Endothelial cell (in vitro differentiated cells): Measurements from ENCODE around the gene ARID1A. TPM values are rescaled to one million over a fixed set of nuclear protein-coding genes. Genes with fewer than 3 reads are reported as not detected.

Experiments
- DNase-seq: peaks from one replicate; pipeline ENCODE4 v3.0.0; 2021; ENCODE audit warnings: low spot score
- H3K27ac Mint-ChIP-seq: one replicate; pipeline ENCODE4 v1.8.0; 2021; ENCODE audit warnings: mixed read lengths, inconsistent platforms; ENCODE audit not compliant: unreplicated experiment
- H3K27me3 Mint-ChIP-seq: one replicate; pipeline ENCODE4 v1.8.0; 2021; ENCODE audit warnings: mild to moderate bottlenecking, moderate library complexity, mixed read lengths, inconsistent platforms; ENCODE audit not compliant: unreplicated experiment
- H3K36me3 Mint-ChIP-seq: one replicate; pipeline ENCODE4 v1.8.0; 2021; ENCODE audit warnings: mild to moderate bottlenecking, low read depth, mixed read lengths, inconsistent platforms; ENCODE audit not compliant: unreplicated experiment
- H3K4me1 Mint-ChIP-seq: one replicate; pipeline ENCODE4 v1.8.0; 2021; ENCODE audit warnings: mild to moderate bottlenecking, mixed read lengths, inconsistent platforms; ENCODE audit not compliant: unreplicated experiment
- H3K4me3 Mint-ChIP-seq: one replicate; pipeline ENCODE4 v1.8.0; 2021; ENCODE audit warnings: mild to moderate bottlenecking, mixed read lengths, inconsistent platforms; ENCODE audit not compliant: unreplicated experiment
- H3K9me3 Mint-ChIP-seq: one replicate; pipeline ENCODE4 v1.8.0; 2021; ENCODE audit warnings: mixed read lengths, inconsistent platforms; ENCODE audit not compliant: unreplicated experiment
- total RNA-seq: library from RNA; stranded (reverse); fragmentation: NEBNext Ultra II Directional; extraction: Animal tissue kit (Norgen Biotek cat#: 25700); gene quantifications from one replicate; pipeline ENCODE4 v1.2.1, GENCODE V29; 2021; ENCODE audit not compliant: unreplicated experiment
- TF ChIP-seq, protein P1 (sequence below): fragments of 200-600 bp; sonication (generic); IDR thresholded peaks from one replicate; pipeline ENCODE4 v1.5.0; 2021; ENCODE audit warnings: antibody characterized with exemption; ENCODE audit not compliant: unreplicated experiment

The ARID1A gene
- total RNA-seq, 1 donor from 2014 or later: 115 TPM

DNA sequence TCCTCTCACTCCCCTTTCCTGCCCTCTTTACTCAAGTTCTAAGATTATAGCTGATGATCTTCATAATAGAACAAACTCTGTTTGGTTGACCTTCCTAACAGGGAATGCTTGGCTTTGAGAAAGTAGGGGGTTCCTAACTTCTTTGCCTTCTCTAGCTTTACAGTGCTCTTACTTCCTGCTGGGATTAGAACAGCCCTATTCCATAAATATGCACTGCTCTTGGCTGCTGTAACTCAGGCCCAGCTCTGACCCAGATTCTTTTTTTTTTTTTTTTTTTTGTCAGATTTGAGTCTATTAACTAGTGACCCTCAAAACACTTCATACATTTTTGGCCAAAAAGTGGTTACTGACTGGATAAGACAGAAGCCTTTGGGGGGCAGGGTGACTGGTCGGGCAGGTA, 52.5 kb downstream of the ARID1A start:
- Mint-ChIP-seq H3K4me3 (peak overlapping the region; percentile 22), H3K4me1 (peaks cover 79% of the 10 kb centered on the region), H3K27ac (peak overlapping the region; percentile 19), H3K27me3 (peaks cover 6% of the 10 kb centered on the region), H3K9me3 (no peaks in the 10 kb centered on the region), H3K36me3 (peaks cover 49% of the 10 kb centered on the region)
- no peak for DNase-seq
- TF ChIP-seq, protein P1, sequence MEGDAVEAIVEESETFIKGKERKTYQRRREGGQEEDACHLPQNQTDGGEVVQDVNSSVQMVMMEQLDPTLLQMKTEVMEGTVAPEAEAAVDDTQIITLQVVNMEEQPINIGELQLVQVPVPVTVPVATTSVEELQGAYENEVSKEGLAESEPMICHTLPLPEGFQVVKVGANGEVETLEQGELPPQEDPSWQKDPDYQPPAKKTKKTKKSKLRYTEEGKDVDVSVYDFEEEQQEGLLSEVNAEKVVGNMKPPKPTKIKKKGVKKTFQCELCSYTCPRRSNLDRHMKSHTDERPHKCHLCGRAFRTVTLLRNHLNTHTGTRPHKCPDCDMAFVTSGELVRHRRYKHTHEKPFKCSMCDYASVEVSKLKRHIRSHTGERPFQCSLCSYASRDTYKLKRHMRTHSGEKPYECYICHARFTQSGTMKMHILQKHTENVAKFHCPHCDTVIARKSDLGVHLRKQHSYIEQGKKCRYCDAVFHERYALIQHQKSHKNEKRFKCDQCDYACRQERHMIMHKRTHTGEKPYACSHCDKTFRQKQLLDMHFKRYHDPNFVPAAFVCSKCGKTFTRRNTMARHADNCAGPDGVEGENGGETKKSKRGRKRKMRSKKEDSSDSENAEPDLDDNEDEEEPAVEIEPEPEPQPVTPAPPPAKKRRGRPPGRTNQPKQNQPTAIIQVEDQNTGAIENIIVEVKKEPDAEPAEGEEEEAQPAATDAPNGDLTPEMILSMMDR: no peak

DNA sequence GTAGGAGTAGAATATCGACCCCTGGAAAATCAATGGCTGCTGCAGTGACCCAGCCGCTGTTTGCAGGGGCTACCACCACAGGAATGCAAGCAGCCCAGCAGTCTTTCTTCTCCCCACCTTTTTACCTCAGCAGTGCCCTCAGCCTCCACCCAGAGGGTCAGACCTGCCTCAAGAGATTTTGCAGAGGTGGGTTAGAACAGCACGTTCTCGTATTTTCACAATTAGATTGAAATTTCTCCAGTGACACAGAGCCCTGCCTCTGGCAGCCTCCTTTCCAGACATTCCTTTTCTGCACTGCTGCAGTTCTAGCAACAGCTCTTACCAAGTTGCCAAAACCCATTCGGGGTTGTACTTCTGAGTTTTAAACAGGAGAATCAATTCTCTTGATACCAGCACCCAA, 53.6 kb downstream of the ARID1A start:
- no peak overlapping the region for H3K27ac Mint-ChIP-seq
- peaks cover 49% of the 10 kb centered on the region for H3K36me3 Mint-ChIP-seq

DNA sequence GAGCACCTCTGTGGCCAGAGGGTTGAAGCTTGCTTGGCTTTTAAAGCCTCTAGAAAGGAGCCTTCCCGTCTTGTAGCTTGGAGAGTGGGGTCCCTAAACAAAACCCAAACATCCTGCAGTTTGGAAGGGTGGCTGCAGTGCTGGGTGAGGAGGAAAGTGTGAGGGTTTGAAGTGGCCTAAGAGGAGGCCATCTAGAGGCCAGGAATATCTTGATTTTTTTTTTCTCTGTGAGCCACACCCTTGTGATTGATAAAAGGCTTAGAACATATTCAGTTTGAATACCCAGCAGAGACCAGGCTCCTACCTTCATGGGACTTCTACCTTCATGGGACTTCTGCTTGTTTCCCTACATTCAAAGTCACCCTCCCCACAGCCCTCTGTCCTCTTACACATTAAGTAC, 54.6 kb downstream of the ARID1A start:
- peaks cover 61% of the 10 kb centered on the region for H3K4me1 Mint-ChIP-seq
- peaks cover 48% of the 10 kb centered on the region for H3K36me3 Mint-ChIP-seq
- TF ChIP-seq, protein P1: no peak
- peak overlapping the region; percentile 39 for H3K4me3 Mint-ChIP-seq
- no peak for DNase-seq
- peak overlapping the region; percentile 54 for H3K27ac Mint-ChIP-seq
- H3K27me3 Mint-ChIP-seq: peaks cover 6% of the 10 kb centered on the region
- H3K9me3 Mint-ChIP-seq: no peaks in the 10 kb centered on the region

More for the DNA sequence above, 53.6 kb downstream of the ARID1A start:
- H3K4me1 Mint-ChIP-seq: peaks cover 71% of the 10 kb centered on the region
- TF ChIP-seq, protein P1: no peak
- no peaks in the 10 kb centered on the region for H3K9me3 Mint-ChIP-seq
- peaks cover 6% of the 10 kb centered on the region for H3K27me3 Mint-ChIP-seq
- DNase-seq: no peak
- peak overlapping the region; percentile 37 for H3K4me3 Mint-ChIP-seq

DNA sequence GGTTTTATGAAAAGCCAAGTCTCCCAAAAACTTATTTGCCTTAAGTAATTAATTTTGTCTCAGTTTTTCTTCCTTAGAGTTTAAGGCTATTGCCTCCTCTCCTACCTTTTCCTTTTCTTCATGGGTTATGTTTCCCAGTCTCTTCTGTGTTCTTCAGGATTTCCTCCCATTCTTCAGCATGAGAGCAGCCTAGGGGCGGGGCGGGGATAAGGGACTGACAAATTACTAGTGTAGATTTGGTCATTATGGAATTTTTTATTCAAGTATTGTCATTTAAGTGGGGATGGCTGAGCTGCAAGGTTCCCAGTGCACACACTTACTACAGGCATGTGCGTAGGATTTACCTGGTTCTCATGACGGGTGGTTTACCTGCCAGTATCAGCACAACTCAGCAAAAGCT, 56.7 kb downstream of the ARID1A start:
- no peak overlapping the region for H3K4me3 Mint-ChIP-seq
- peaks cover 45% of the 10 kb centered on the region for H3K36me3 Mint-ChIP-seq
- DNase-seq: no peak
- peaks cover 6% of the 10 kb centered on the region for H3K27me3 Mint-ChIP-seq
- peaks cover 51% of the 10 kb centered on the region for H3K4me1 Mint-ChIP-seq
- TF ChIP-seq, protein P1: no peak
- no peaks in the 10 kb centered on the region for H3K9me3 Mint-ChIP-seq
- H3K27ac Mint-ChIP-seq: peak overlapping the region; percentile 94

DNA sequence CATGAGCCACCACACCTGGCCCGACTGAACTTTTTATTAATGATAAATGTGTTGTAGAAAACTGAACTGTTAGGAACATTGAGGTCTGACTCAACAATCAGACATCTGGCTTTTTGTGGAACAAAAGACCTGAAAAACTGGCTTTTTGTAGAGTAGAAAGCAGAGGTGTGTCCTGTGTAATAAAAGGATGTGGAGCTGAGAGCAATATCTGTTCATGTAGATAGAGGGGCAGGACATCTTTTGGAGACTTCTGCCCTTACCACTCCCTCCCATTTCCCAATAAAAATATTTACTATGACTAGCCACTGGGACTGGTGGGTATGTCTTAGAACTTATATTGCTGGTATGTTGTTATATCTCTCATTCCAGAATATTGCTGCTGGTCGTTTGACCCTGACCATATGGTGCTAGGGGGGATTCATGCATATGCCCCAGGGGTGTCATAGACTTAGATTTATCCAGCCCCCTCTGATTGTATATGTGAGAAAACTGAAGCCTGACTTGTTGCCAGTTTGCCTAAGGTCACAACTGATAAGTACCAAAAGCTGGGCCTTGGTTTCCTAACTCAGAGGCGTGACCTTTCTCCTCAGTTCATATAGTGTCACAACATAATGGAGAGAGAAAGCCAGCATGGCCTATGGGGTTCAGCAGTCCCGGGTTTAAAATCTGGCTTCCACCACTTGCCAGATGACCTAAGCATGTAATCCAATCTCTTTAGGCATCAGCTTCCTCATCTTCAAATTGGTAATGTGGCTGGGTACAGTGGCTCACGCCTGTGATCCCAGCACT, 58.5 kb downstream of the ARID1A start:
- peak overlapping the region; percentile 26 for H3K27ac Mint-ChIP-seq
- H3K9me3 Mint-ChIP-seq: no peaks in the 10 kb centered on the region
- peaks cover 38% of the 10 kb centered on the region for H3K4me1 Mint-ChIP-seq

More for the DNA sequence above, 58.5 kb downstream of the ARID1A start:
- TF ChIP-seq, protein P1: no peak
- DNase-seq: no peak
- H3K4me3 Mint-ChIP-seq: no peak overlapping the region
- H3K36me3 Mint-ChIP-seq: peaks cover 41% of the 10 kb centered on the region
- peaks cover 6% of the 10 kb centered on the region for H3K27me3 Mint-ChIP-seq
